Measurements from ENCODE around the gene PAWR.

PAWR gene

DNA sequence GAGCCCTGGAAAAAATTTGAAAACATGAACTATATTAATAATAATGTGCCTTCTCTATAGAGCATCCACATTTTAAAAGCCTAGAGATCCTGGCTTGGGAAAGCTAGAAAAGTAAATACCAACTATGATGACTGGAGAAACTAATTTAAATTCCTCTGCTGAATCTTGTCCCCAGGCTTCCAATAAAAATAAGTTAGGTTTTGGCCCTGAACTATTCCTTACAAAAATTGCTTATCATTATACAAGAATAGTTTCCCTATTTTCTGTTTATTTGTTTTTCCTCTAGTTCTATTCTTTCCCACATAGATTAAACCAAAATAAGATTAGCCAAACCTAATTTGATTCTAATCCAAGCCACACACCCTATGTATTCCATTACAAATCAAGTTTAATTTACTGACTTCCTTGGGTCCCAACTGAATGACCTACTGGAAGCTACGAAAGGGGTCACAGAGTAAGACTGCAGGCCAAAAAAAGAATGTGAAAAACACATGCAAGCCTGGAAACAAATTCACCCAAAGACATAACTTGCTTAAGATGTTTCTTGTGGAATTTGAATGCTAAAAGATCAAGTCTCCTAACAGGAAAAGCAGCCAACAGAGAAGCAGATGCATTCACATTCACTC, 133.0 kb downstream of the PAWR start:
- no peak overlapping the region for H3K27ac ChIP-seq
- TF ChIP-seq ZFX (IDR thresholded peaks at IDR 0.05), result no peak
- TF ChIP-seq, protein P1, sequence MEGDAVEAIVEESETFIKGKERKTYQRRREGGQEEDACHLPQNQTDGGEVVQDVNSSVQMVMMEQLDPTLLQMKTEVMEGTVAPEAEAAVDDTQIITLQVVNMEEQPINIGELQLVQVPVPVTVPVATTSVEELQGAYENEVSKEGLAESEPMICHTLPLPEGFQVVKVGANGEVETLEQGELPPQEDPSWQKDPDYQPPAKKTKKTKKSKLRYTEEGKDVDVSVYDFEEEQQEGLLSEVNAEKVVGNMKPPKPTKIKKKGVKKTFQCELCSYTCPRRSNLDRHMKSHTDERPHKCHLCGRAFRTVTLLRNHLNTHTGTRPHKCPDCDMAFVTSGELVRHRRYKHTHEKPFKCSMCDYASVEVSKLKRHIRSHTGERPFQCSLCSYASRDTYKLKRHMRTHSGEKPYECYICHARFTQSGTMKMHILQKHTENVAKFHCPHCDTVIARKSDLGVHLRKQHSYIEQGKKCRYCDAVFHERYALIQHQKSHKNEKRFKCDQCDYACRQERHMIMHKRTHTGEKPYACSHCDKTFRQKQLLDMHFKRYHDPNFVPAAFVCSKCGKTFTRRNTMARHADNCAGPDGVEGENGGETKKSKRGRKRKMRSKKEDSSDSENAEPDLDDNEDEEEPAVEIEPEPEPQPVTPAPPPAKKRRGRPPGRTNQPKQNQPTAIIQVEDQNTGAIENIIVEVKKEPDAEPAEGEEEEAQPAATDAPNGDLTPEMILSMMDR (conservative IDR thresholded peaks at IDR 0.05), result no peak

- TF ChIP-seq, protein P1 (conservative IDR thresholded peaks at IDR 0.05), result peak; percentile 69
- no peak for TF ChIP-seq ZFX (IDR thresholded peaks at IDR 0.05)
- peak overlapping the region; percentile 74 for H3K27ac ChIP-seq
These were observed 135.5 kb downstream of the PAWR start for GRCh38 chr12:79555028-79555925.

GRCh38 chr12:79553863-79554574, 136.7 kb downstream of the PAWR start:
- no peak for TF ChIP-seq ZFX (IDR thresholded peaks at IDR 0.05)
- TF ChIP-seq, protein P1 (conservative IDR thresholded peaks at IDR 0.05), result no peak
- H3K27ac ChIP-seq, result peak overlapping the region; percentile 74

GRCh38 chr12:79552192-79552591, 138.6 kb downstream of the PAWR start:
- TF ChIP-seq ZFX (IDR thresholded peaks at IDR 0.05), result no peak
- TF ChIP-seq, protein P1 (conservative IDR thresholded peaks at IDR 0.05), result no peak
- no peak overlapping the region for H3K27ac ChIP-seq

DNA sequence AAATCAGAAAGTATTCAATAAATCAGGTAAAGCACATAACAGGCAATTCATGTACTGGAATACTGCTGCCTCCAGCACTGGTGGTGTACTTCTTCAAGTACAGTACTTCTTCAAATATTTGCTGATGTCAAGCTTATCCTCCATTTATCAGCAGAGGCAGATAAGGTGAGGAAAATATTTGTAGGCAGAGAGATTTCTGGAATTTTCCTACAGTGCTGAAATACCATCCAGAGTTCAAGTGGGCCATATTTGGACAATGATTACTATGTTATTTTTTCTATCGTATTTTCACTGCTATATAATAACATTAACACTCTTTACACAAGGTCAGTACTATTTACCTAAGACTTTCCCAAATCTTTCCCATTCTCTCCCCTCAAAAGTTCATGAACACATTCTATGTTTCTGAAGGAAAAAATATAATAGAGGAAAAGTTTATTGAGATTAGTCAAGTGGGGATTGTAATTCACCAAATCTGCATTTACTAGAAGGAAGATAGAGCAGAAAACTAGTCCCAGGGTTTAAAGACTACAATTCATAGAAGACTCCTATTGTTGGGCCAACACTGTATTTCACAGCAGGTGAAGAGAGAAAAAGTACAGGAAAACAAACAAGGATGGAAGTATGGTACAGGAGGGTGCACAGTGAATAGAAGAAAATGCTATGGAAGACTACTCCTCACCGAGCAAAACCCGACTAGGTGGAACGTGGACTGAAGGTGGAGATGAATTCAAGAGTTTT, 141.1 kb downstream of the PAWR start:
- no peak for TF ChIP-seq ZFX (IDR thresholded peaks at IDR 0.05)
- TF ChIP-seq, protein P1 (conservative IDR thresholded peaks at IDR 0.05), result no peak
- H3K27ac ChIP-seq, result no peak overlapping the region

DNA sequence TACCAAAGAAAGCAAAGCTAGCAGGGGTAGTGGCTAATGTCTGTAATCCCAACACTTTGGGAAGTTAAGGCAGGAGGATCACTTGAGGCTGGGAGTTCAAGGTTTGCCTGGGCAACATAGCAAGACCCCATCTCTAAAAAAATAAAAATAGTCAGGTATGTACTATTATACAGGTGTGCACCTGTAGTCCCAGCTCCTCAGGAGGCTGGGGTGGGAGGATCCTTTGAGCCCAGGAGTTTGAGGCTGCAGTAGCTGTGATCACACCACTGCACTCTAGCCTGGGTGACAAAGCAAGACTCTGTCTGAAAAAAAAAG, 142.2 kb downstream of the PAWR start:
- no peak overlapping the region for H3K27ac ChIP-seq

More for the DNA sequence above, 142.2 kb downstream of the PAWR start:
- no peak for TF ChIP-seq ZFX (IDR thresholded peaks at IDR 0.05)
- TF ChIP-seq, protein P1 (conservative IDR thresholded peaks at IDR 0.05), result no peak

All from C4-2B (cell line).